Measurements from ENCODE around the gene ADCY7.

ADCY7 gene

GRCh38 chr16:50284131-50284911 lies 18.0 kb downstream of the ADCY7 start:
- no peak for DNase-seq

GRCh38 chr16:50285406-50286003 lies 19.2 kb downstream of the ADCY7 start:
- DNase-seq = no peak

GRCh38 chr16:50286681-50287080 lies 20.3 kb downstream of the ADCY7 start:
- no peak for DNase-seq

GRCh38 chr16:50288026-50288425 lies 21.7 kb downstream of the ADCY7 start:
- no peak for DNase-seq

- DNase-seq = no peak
Measured at GRCh38 chr16:50288920-50289319, 22.6 kb downstream of the ADCY7 start.

GRCh38 chr16:50289950-50290764 lies 23.8 kb downstream of the ADCY7 start:
- no peak for DNase-seq

- DNase-seq = no peak
Measured at GRCh38 chr16:50290856-50291255, 24.5 kb downstream of the ADCY7 start.

GRCh38 chr16:50291719-50292565 lies 25.6 kb downstream of the ADCY7 start:
- DNase-seq = no peak

- DNase-seq = no peak
Measured at GRCh38 chr16:50292566-50292948, 26.2 kb downstream of the ADCY7 start.

- DNase-seq = no peak
Measured at GRCh38 chr16:50293041-50293783, 26.9 kb downstream of the ADCY7 start.

GRCh38 chr16:50293994-50294855 lies 27.9 kb downstream of the ADCY7 start:
- DNase-seq = no peak

GRCh38 chr16:50294955-50295354 lies 28.6 kb downstream of the ADCY7 start:
- no peak for DNase-seq

- no peak for DNase-seq
Measured at GRCh38 chr16:50295541-50296132, 29.3 kb downstream of the ADCY7 start.

- DNase-seq = no peak
Measured at GRCh38 chr16:50296807-50297206, 30.5 kb downstream of the ADCY7 start.

GRCh38 chr16:50297301-50298074 lies 31.1 kb downstream of the ADCY7 start:
- DNase-seq = no peak

- DNase-seq = no peak
Measured at GRCh38 chr16:50298075-50298460, 31.7 kb downstream of the ADCY7 start.

GRCh38 chr16:50298591-50299507 lies 32.5 kb downstream of the ADCY7 start:
- DNase-seq = no peak

GRCh38 chr16:50299508-50300105 lies 33.3 kb downstream of the ADCY7 start:
- DNase-seq = no peak
